Cerebellar nuclear complex (tissue), 1 donor: ENCODE data around the gene APOLD1.
"Not testable (repeated sequence)": the region's sequence is repeated elsewhere in the genome, so short reads cannot be mapped to it uniquely, and the experiment has no call there.

Experiments
- DNase-seq, 2 experiments: peaks; one replicate each; lab custom pipeline; 2025; lab: John Stamatoyannopoulos, UW

Gene APOLD1

GRCh38 chr12:12786706-12787601, 1.5 kb downstream of the APOLD1 start:
- peak in 1 of 2 experiments; percentile 13 for DNase-seq

DNA sequence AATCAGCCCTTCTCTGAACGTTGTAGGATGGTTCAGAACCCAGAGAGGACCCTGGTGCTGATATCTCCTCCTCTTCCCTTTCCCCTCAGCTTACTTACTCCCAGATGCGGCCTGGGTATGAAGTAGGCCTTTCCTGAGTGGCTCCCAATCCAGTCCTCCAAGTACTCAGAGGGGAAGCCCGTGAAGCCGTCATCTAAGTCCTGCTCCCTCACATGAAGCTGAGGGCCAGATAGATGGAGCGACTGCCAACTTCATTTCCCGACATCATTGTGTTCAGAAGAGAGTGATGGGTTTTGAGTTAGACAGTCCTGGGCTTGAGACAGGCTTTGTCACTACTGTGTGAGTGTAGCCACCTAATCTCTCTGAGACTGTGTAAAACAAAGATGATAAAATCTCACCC, 2.7 kb downstream of the APOLD1 start:
- DNase-seq, result no peak

- peak in 1 of 2 experiments; percentile 41 for DNase-seq
These were observed 3.4 kb downstream of the APOLD1 start for GRCh38 chr12:12788675-12789368.

DNA sequence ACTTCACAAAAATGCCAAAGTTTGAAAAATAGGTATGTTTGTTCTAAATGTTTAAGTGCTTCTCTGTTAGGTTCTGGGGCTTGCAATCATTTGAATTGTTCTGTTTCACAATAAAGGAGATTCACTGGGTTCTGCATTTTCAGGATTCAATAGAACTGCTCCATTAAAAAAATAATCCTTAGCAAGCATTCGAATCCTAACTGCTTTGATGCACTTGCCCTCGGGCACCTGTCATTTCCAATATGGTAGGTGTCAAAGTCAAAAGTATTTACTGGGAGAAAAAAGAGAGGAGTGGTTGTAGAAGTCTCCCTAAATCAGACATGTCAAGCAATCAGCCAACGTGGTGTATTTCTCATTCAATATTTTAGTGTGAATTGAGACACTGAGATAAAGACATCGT, 5.5 kb downstream of the APOLD1 start:
- no peak for DNase-seq

DNA sequence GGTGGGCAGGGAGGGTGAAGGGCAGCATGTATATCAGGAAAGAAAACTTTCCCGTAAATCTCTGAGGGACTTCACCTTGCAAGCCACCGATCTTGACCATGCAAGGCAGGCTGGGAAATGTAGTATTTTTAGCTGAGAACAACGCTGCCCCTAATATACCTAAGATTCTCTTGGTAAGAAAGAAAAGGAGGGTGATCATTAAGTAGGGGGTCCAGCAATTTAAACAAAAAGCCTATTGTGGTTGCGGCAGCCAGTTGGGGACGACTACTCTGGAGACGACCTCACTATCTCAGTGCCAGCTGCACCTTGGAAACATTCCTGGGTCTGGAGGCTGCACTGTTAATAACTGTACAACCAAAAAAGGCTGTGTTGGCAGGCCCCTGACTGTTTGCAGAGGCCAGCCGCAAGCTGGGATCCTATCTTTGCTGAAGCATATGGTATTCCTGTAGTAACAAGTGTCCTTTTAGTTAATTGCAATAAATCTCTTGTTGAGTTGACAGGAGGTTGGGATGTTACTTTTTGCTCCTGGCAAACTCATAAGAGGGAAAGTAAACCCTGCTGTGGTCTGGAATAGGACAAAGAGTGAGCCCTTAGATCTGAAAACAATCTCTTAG, 6.4 kb downstream of the APOLD1 start:
- peak in 1 of 2 experiments; percentile 14 for DNase-seq

- no peak for DNase-seq
These were observed 7.0 kb downstream of the APOLD1 start for GRCh38 chr12:12792421-12792820.

- DNase-seq, result no peak
These were observed 9.2 kb downstream of the APOLD1 start for GRCh38 chr12:12794686-12795085.

DNA sequence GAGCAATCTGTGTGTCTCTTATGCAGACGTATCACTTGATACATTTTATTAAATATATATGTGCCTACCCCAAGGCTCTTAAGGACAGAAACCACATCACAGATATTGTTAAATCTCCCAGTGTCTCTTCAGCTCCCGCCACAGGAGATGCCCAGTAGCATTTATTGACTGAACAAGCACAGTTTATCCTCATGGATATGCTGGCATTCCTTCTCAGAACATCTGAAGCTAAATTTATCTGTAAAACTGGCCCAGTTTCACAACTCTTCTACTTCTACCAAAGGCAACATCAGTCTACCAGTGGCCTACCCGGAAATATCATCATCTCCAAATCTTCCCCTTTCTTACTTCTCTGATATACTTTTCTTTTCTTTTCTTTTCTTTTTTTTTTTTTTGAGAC, 10.7 kb downstream of the APOLD1 start:
- DNase-seq, result no peak

- no peak for DNase-seq
These were observed 11.7 kb downstream of the APOLD1 start for GRCh38 chr12:12796928-12797793.

- no peak for DNase-seq
These were observed 12.3 kb downstream of the APOLD1 start for GRCh38 chr12:12797794-12798152.

DNA sequence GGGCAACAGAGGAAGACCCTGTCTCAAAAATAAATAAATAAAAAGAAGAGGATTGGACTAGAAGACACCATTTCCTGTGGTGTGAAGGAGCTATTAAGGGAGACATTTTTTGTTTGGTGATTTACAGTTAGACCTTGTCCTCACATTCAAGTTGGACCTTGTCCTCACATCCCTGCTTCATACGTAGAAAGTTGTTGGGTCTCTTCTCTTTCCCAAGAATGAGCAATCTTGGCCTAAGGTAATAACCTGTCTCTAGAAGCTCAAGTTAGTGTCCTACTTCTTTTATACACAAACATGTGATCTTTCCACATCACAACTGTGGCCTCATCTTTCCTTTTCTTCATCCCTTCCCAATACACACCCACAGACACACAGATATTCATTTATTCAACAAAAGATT, 13.0 kb downstream of the APOLD1 start:
- DNase-seq, result no peak

- no peak for DNase-seq
These were observed 13.9 kb downstream of the APOLD1 start for GRCh38 chr12:12799163-12799920.

GRCh38 chr12:12800406-12801180, 15.1 kb downstream of the APOLD1 start:
- no peak for DNase-seq

DNA sequence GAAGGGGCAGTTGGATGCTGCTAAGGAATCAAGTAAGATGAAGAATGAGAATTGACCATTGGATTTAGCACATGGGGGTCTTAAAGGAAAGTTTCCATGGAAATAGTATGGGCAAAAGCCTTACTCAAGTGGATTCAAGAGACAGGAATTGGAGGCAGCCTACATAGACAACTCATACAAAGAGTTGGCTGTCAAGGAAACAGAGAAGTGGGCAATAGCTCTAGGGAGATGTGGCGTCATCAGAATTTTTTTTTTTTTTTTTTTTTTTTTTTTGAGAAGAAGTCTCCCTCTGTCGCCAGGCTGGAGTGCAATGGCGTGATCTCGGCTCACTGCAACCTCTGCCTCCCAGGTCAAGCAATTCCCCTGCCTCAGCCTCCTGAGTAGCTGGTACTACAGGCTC, 16.2 kb downstream of the APOLD1 start:
- DNase-seq, result not testable (repeated sequence)

DNA sequence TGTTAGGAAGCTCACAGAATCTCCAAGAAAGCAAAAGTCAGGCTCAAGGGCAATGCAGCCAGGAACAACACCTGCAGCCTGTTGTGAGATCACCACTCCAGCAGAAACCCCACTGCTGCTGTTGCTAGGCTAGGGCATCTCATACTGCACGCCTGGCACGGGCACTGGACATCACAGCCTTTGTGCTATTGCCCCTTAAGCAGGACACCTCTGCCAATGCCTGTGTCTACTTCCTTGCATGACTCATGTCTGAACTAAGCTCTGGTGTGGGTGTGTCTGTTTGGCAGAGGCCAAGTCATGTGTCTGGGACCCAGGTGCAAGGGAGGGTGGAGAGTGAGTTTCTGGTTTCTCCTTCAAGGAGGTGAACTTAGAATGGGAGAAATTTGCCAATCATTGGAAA, 17.7 kb downstream of the APOLD1 start:
- DNase-seq, result no peak

DNA sequence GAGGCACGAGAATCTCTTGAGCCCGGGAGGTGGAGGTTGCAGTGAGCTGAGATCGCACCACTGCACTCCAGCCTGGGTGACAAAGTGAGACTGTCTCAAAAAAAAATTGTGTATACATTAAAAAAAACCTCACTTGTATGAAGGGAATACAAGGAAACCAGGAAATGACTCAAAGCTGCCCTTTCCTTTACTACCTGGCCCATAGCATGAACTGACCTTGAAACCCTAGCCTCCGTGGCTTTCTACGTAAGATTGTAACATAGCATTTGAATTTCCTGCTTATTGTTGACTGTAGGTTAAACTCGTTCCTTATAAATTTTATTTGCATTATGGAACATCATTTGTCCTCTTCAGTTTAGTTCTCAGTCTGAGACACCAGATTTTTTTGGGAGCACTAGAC, 18.6 kb downstream of the APOLD1 start:
- no peak for DNase-seq

DNA sequence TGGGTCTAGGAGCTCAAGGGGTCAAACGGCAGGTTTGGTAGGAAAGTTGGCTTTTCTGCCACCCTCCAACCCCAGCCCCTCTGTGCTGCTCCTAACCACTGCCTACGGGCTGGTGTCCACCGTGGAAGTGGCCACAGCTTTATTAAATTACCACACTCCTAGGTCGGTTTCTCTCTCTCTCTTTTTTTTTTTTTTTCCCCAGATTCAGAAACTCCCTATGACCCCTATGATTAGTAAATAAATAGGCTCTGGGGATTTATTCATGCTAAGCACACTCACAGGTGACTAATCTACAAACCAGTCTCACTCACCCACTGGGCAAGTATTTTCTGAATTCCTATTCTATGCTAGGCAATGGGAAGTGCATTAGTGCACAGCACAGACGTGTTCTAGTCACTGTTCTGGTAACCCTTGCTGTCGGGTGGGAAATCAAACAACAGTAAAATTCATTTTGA, 19.0 kb downstream of the APOLD1 start:
- DNase-seq, result no peak

GRCh38 chr12:12806784-12807516, 21.5 kb downstream of the APOLD1 start:
- DNase-seq, result no peak

DNA sequence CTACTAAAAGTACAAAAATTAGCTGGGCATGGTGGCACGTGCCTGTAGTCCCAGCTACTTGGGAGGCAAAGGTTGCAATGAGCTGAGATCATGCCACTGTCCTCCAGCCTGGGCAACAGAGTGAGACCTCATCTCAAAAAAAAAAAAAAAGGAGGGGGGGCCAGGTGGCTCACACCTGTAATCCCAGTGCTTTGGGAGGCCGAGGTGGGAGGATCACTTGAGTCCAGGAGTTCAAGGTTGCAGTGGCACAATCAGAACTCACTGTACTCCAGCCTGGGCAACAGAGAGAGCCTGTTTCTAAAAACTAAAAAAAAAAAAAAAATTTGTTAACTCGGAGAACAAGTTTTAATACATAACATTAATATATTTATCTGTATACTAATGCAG, 22.1 kb downstream of the APOLD1 start:
- not testable (repeated sequence) for DNase-seq
